ENCODE data around the gene B3GALT6.

- TF ChIP-seq SUZ12 (IDR thresholded peaks at IDR 0.05) = no peak
- no peak for TF ChIP-seq NFRKB (IDR thresholded peaks at IDR 0.05)
- no peak for TF ChIP-seq ZNF384 (IDR thresholded peaks at IDR 0.05)
- no peak for TF ChIP-seq PKNOX1 (IDR thresholded peaks at IDR 0.05)
- no peak for TF ChIP-seq SP1 (IDR thresholded peaks at IDR 0.05)
- no peak for TF ChIP-seq FOXA1 (IDR thresholded peaks at IDR 0.05)
- TF ChIP-seq TARDBP (IDR thresholded peaks at IDR 0.05) = no peak
- TF ChIP-seq FOXK2 (IDR thresholded peaks at IDR 0.05) = no peak
- no peak for TF ChIP-seq ELF4 (IDR thresholded peaks at IDR 0.05)
- no peak for TF ChIP-seq BHLHE40 (IDR thresholded peaks at IDR 0.05; ENCODE audit: borderline replicate concordance)
- no peak for TF ChIP-seq LEF1 (IDR thresholded peaks at IDR 0.05; ENCODE audit: borderline replicate concordance)
- TF ChIP-seq HDGF (IDR thresholded peaks at IDR 0.05; ENCODE audit: borderline replicate concordance) = no peak
- no peak for TF ChIP-seq FOXM1 (IDR thresholded peaks at IDR 0.05; ENCODE audit: borderline replicate concordance)
Observed at GRCh38 chr1:1235016-1235744, 3.1 kb downstream of the B3GALT6 start.

All from HEK293T (cell line).